GM23338 (cell line): Measurements from ENCODE around the gene GPR61. TPM values are rescaled to one million over a fixed set of nuclear protein-coding genes. Genes with fewer than 3 reads are reported as not detected.

Experiments
- ATAC-seq: fragments of 200-7000 bp; cut with Tn5 transposase; 3 replicates; pipeline ENCODE4 v1.9.1; 2020
- DNase-seq: peaks from one replicate; pipeline ENCODE4 v3.0.0-alpha.2; 2015; ENCODE audit warnings: low spot score
- H2AFZ ChIP-seq: fragments of 200-600 bp; sonication (generic); 2 replicates; pipeline ENCODE4 v1.8.0; 2016; ENCODE audit warnings: antibody characterized with exemption, mild to moderate bottlenecking, moderate library complexity
- H3F3A ChIP-seq: fragments of 200-600 bp; sonication (generic); replicated peaks from 2 replicates; pipeline ENCODE4 v1.8.0; 2017; ENCODE audit warnings: antibody characterized with exemption, mixed run types, low read depth
- H3K27ac ChIP-seq: fragments of 200-600 bp; sonication (generic); 2 replicates; pipeline ENCODE4 v1.6.1; 2016; ENCODE audit warnings: low read depth
- H3K27me3 ChIP-seq: fragments of 200-600 bp; sonication (generic); 2 replicates; pipeline ENCODE4 v1.8.0; 2016; ENCODE audit warnings: mild to moderate bottlenecking, mixed run types, moderate library complexity; ENCODE audit not compliant: insufficient read depth
- H3K36me3 ChIP-seq: fragments of 200-600 bp; sonication (generic); 2 replicates; pipeline ENCODE4 v1.8.0; 2016; ENCODE audit warnings: mild to moderate bottlenecking; ENCODE audit not compliant: insufficient read depth
- H3K4me1 ChIP-seq: fragments of 200-600 bp; sonication (generic); 2 replicates; pipeline ENCODE4 v1.8.0; 2016; ENCODE audit warnings: mild to moderate bottlenecking, moderate library complexity; ENCODE audit not compliant: insufficient read depth
- H3K4me2 ChIP-seq: fragments of 200-600 bp; sonication (generic); 2 replicates; pipeline ENCODE4 v1.7.1; 2017; ENCODE audit warnings: mixed run types
- H3K4me3 ChIP-seq: fragments of 200-600 bp; sonication (generic); 2 replicates; pipeline ENCODE4 v1.6.1; 2016; ENCODE audit warnings: mixed run types
- H3K79me2 ChIP-seq: fragments of 200-600 bp; sonication (generic); replicated peaks from 2 replicates; pipeline ENCODE4 v1.8.0; 2017; ENCODE audit warnings: mild to moderate bottlenecking; ENCODE audit not compliant: insufficient read depth
- H3K9me2 ChIP-seq: fragments of 200-600 bp; sonication (generic); 2 replicates; pipeline ENCODE4 v1.8.0; 2017; ENCODE audit not compliant: insufficient read depth
- H4K20me1 ChIP-seq: fragments of 200-600 bp; sonication (generic); replicated peaks from 2 replicates; pipeline ENCODE4 v1.8.0; 2017; ENCODE audit warnings: mild to moderate bottlenecking; ENCODE audit not compliant: insufficient read depth
- H3K27ac Mint-ChIP-seq: 2 replicates; pipeline ENCODE4 v1.8.0; 2020; ENCODE audit warnings: inconsistent platforms, mild to moderate bottlenecking, moderate library complexity, mixed read lengths
- H3K27me3 Mint-ChIP-seq: 3 replicates; pipeline ENCODE4 v1.8.0; 2022; ENCODE audit warnings: low read depth, mild to moderate bottlenecking, moderate library complexity, mixed read lengths, inconsistent platforms; ENCODE audit not compliant: insufficient read depth, poor library complexity
- H3K36me3 Mint-ChIP-seq: 3 replicates; pipeline ENCODE4 v1.8.0; 2021; ENCODE audit warnings: low read depth, mild to moderate bottlenecking, inconsistent platforms, moderate library complexity, mixed read lengths
- H3K4me1 Mint-ChIP-seq: 3 replicates; pipeline ENCODE4 v1.8.0; 2020; ENCODE audit warnings: mild to moderate bottlenecking, inconsistent platforms, mixed read lengths
- H3K4me3 Mint-ChIP-seq: 3 replicates; pipeline ENCODE4 v1.8.0; 2021; ENCODE audit warnings: moderate library complexity, mild to moderate bottlenecking, inconsistent platforms, mixed read lengths
- H3K9me3 Mint-ChIP-seq: 3 replicates; pipeline ENCODE4 v1.8.0; 2020; ENCODE audit warnings: moderate library complexity, mild to moderate bottlenecking, inconsistent platforms, mixed read lengths
- CREB1 ChIP-seq: fragments of 250-450 bp; sonication (Bioruptor Pico); IDR thresholded peaks from 2 replicates; pipeline ENCODE4 v1.5.0; 2020; ENCODE audit warnings: low read depth, mild to moderate bottlenecking, moderate library complexity
- CTCF ChIP-seq, 2 experiments: fragments of 200-600 bp in 1 of 2; sonication (generic) in 1 of 2; conservative IDR thresholded peaks; 2 replicates each; pipeline versions ENCODE4 v1.5.1 to v1.6.1; 2016 to 2017; ENCODE audit warnings: antibody characterized with exemption in 2 of 2, low read depth in 2 of 2, mild to moderate bottlenecking in 2 of 2, moderate library complexity in 1 of 2
- ETS1 ChIP-seq: IDR thresholded peaks from 2 replicates; pipeline ENCODE4 v1.6.1; 2016; ENCODE audit warnings: antibody characterized with exemption
- EZH2 ChIP-seq: fragments of 200-600 bp; sonication (generic); IDR thresholded peaks from one replicate; pipeline ENCODE4 v1.8.0; 2017; ENCODE audit warnings: antibody characterized with exemption, mild to moderate bottlenecking, low read depth; ENCODE audit not compliant: unreplicated experiment
- EZH2phosphoT487 ChIP-seq: fragments of 200-600 bp; sonication (generic); IDR thresholded peaks from one replicate; pipeline ENCODE4 v1.8.1; 2018; ENCODE audit warnings: antibody characterized with exemption; ENCODE audit not compliant: unreplicated experiment
- JUNB ChIP-seq: IDR thresholded peaks from one replicate; pipeline ENCODE4 v1.6.1; 2016; ENCODE audit warnings: antibody characterized with exemption; ENCODE audit not compliant: unreplicated experiment
- NANOG ChIP-seq: IDR thresholded peaks from 2 replicates; pipeline ENCODE4 v1.6.1; 2016; ENCODE audit warnings: antibody characterized with exemption, borderline replicate concordance
- POLR2AphosphoS5 ChIP-seq: IDR thresholded peaks from 2 replicates; pipeline ENCODE4 v1.6.1; 2016; ENCODE audit warnings: antibody characterized with exemption, low read depth
- REST ChIP-seq: IDR thresholded peaks from one replicate; pipeline ENCODE4 v1.6.1; 2018; ENCODE audit warnings: antibody characterized with exemption; ENCODE audit not compliant: unreplicated experiment
- STAT1 ChIP-seq: IDR thresholded peaks from one replicate; pipeline ENCODE4 v1.6.1; 2016; ENCODE audit warnings: antibody characterized with exemption; ENCODE audit not compliant: unreplicated experiment
- ZNF114 ChIP-seq: fragments of 250-450 bp; sonication (Bioruptor Pico); IDR thresholded peaks from 2 replicates; pipeline ENCODE4 v1.5.0; 2020; ENCODE audit warnings: mild to moderate bottlenecking, moderate library complexity
- ZNF331 ChIP-seq: fragments of 250-450 bp; sonication (Bioruptor Pico); IDR thresholded peaks from 2 replicates; pipeline ENCODE4 v1.5.0; 2020; ENCODE audit warnings: low read depth, mild to moderate bottlenecking, moderate library complexity
- ZNF462 ChIP-seq: fragments of 250-450 bp; sonication (Bioruptor Pico); IDR thresholded peaks from 2 replicates; pipeline ENCODE4 v1.5.0; 2020; ENCODE audit warnings: mild to moderate bottlenecking, moderate library complexity
- polyA plus RNA-seq: library from polyadenylated mRNA; unstranded; fragments of >200 nt; fragmentation: Nextera tagmentation; extraction: Ambion mirVana; gene quantifications from 2 replicates; pipeline ENCODE4 v1.2.1, GENCODE V29; 2016
- total RNA-seq: library from RNA; depleted of rRNA; stranded (reverse); fragments of >200 nt; shearing (Covaris generic); gene quantifications from 2 replicates; pipeline ENCODE4 v1.2.3, GENCODE V29; 2014

The GPR61 gene
- total and polyA plus RNA-seq, 2 experiments from 2014 or later: 0.13 TPM; not detected in 1

- H4K20me1 ChIP-seq: peaks cover 23% of the 10 kb centered on the region; the same call in 1 of the 2 replicates
- no peaks in the 10 kb centered on the region for H3K27me3 ChIP-seq
- no peak overlapping the region for H3K27ac ChIP-seq
- H3K9me2 ChIP-seq: no peaks in the 10 kb centered on the region
- no peak overlapping the region for H3K4me3 ChIP-seq
- Mint-ChIP-seq H3K4me3 (no peak overlapping the region), H3K9me3 (no peaks in the 10 kb centered on the region), H3K27me3 (peaks cover 1% of the 10 kb centered on the region), H3K36me3 (0 out of 3 replicates have a peak, but pooled peaks cover 2% of the 10 kb centered on the region), H3K27ac (no peak overlapping the region), H3K4me1 (peaks cover 10% of the 10 kb centered on the region)
- TF ChIP-seq CREB1 (CRISPR knock-in tag) (no peak), EZH2phosphoT487 (no peak), ETS1 (no peak), EZH2 (no peak), REST (no peak), POLR2AphosphoS5 (no peak), NANOG (no peak), ZNF114 (CRISPR knock-in tag) (no peak), JUNB (no peak), CTCF (conservative IDR thresholded peaks at IDR 0.05; ENCODE audit: low read depth in 2 of 2) (no peak), ZNF462 (no peak), ZNF331 (CRISPR knock-in tag) (no peak), STAT1 (no peak)
- no peak overlapping the region for H3K4me2 ChIP-seq
- no peaks in the 10 kb centered on the region for H3F3A ChIP-seq
- ATAC-seq: no peak
- DNase-seq: no peak
- peaks cover 100% of the 10 kb centered on the region for H3K79me2 ChIP-seq
- H3K4me1 ChIP-seq: peaks cover 4% of the 10 kb centered on the region; the same call in 1 of the 2 replicates
- no peak overlapping the region for H2AFZ ChIP-seq
- no peaks in the 10 kb centered on the region for H3K36me3 ChIP-seq
Measured at GRCh38 chr1:109556563-109556962, 16.9 kb downstream of the GPR61 start.
